ENCODE data around the gene LRCH1.

LRCH1 gene

DNA sequence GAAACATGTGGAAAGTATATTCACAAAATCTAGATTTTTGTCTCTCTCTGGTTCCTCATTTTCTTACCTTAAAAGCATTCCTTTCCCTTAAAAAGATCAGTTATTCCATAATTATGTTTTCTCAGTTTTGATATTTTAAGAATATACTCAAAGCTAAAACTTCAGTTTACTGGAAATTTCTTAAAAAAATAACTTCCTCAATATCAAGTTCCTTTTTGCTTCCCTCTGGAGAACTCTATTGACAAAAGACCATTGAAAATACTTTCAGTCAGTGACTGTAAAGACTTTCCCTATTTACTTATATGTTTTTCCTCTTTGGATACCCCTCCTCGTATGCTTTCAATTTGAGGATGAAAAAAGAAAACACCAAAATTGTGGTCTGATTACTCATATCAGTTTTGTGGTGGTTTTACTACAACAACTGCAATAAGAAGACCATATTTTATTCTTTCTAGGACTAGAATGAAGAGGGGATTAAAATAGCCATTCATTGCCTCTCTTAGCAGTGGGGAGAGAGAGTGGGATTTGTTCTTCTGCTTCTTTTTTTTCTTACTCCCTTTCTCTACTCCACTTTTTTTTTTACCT lies 130.8 kb downstream of the LRCH1 start:
- TF ChIP-seq, protein P1, sequence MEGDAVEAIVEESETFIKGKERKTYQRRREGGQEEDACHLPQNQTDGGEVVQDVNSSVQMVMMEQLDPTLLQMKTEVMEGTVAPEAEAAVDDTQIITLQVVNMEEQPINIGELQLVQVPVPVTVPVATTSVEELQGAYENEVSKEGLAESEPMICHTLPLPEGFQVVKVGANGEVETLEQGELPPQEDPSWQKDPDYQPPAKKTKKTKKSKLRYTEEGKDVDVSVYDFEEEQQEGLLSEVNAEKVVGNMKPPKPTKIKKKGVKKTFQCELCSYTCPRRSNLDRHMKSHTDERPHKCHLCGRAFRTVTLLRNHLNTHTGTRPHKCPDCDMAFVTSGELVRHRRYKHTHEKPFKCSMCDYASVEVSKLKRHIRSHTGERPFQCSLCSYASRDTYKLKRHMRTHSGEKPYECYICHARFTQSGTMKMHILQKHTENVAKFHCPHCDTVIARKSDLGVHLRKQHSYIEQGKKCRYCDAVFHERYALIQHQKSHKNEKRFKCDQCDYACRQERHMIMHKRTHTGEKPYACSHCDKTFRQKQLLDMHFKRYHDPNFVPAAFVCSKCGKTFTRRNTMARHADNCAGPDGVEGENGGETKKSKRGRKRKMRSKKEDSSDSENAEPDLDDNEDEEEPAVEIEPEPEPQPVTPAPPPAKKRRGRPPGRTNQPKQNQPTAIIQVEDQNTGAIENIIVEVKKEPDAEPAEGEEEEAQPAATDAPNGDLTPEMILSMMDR (IDR thresholded peaks at IDR 0.05; ENCODE audit: insufficient read depth, low read depth, low read length, missing control alignments) = no peak
- DNase-seq (ENCODE audit: low read depth) = no peak
- H3K4me3 ChIP-seq (ENCODE audit: low read length) = no peak overlapping the region

DNA sequence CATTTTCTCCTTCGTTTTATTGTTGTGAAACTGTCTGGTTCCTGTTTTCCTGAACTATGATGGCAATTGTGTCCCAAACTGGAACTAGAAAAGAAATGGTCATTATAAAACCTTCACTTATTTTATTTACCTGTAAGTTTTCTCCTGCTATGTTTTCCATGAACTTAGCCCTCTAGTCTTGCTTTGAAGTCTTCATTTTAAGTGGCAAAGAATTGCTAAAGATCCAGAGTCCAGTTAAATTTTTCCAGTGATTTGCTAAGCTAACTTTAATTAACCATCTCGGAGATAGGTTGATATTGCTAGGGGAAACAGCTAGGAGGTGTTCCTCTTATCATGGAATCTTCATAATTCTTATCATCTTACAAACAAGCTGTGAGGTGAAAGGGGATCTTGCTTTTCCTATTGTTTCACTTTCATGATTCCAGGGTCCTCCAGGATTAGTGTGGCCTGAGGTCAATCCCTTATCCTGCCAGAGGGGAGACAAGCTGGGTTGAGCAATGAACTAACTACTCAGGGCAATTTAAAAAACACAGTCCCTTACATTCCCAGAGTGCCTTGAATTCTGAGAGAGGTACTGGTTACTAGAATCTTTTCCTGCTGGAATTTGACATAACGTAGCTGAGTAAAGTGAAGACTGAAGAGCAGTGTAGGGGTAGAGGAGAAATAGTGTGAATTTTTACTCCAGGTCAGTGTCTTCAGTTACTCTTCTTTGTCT lies 131.5 kb downstream of the LRCH1 start:
- DNase-seq (ENCODE audit: low read depth) = no peak
- TF ChIP-seq, protein P1 (IDR thresholded peaks at IDR 0.05; ENCODE audit: insufficient read depth, low read depth, low read length, missing control alignments) = no peak
- H3K4me3 ChIP-seq (ENCODE audit: low read length) = no peak overlapping the region

DNA sequence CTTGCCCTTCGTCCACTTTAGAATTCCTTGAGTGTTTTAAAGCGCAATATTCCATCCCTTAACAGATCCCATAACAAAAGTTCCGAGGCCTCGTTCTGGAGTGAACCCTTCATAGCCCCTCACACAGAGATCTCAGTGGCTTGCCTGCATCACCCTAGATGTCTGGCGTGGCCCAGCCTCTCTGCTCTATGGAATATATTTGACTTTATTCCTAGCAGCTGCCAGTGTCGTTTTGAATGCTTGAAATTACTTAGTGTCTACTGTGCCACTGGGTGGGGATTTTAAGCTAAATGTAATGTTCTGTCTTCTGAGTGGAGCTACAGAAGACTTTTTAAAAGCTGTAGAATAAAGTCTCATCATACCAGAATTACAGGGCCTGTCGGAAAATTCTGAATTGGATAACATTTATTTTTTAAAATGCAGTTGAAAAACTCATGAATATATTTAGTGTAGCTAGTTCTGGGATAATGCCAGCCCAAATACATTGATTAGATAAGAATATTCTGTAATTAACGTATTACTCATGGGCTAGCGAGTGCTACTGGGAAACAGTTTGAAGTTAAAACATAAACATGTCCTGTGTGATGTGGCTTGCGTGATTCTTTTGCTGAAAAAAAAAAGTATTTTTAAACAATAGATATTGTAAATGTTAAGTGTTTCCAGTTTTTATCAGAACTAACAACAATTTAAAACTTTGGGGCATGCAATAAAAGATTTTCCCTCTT lies 132.2 kb downstream of the LRCH1 start:
- TF ChIP-seq, protein P1 (IDR thresholded peaks at IDR 0.05; ENCODE audit: insufficient read depth, low read depth, low read length, missing control alignments) = no peak
- no peak for DNase-seq (ENCODE audit: low read depth)
- H3K4me3 ChIP-seq (ENCODE audit: low read length) = no peak overlapping the region

DNA sequence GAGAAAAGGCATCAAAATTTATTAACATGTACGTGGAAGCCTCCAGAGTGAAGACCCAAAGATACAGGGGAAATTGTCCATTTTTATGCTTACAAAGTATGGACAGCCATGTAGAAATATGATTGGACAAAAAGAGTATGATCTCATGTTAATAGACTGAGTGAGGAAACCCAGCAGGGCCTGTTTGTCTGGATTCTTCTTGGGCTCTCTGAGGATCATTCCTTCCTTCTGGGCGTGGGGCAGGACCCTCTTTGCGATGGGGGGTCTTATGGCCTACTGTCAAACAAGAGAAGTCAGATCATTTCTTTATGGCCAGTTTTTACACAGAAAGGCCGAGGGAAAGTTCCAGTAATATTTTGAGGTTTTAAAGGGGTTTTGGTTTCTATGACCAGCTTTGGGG lies 133.2 kb downstream of the LRCH1 start:
- no peak overlapping the region for H3K4me3 ChIP-seq (ENCODE audit: low read length)
- TF ChIP-seq, protein P1 (IDR thresholded peaks at IDR 0.05; ENCODE audit: insufficient read depth, low read depth, low read length, missing control alignments) = no peak
- DNase-seq (ENCODE audit: low read depth) = peak; percentile 62

DNA sequence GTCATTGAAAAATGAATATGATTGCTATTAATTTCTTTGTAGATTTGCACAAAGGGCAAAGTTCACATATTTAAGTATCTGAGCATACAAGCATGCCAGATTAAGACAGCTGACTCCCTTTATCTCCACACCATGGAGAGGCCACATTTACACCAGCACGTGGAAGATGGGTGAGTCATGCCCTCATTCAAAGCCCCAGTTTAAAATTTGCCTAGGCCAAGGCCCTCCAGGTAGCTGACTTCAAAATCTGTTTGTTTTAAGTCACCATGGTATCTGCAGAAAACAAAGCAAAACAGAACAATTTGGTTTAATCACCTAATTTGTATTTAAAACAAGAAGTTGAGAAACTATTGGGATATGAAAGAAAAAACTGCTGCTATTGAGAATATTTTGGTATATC lies 134.8 kb downstream of the LRCH1 start:
- TF ChIP-seq, protein P1 (IDR thresholded peaks at IDR 0.05; ENCODE audit: insufficient read depth, low read depth, low read length, missing control alignments) = no peak
- peak; percentile 71 for DNase-seq (ENCODE audit: low read depth)
- H3K4me3 ChIP-seq (ENCODE audit: low read length) = no peak overlapping the region

DNA sequence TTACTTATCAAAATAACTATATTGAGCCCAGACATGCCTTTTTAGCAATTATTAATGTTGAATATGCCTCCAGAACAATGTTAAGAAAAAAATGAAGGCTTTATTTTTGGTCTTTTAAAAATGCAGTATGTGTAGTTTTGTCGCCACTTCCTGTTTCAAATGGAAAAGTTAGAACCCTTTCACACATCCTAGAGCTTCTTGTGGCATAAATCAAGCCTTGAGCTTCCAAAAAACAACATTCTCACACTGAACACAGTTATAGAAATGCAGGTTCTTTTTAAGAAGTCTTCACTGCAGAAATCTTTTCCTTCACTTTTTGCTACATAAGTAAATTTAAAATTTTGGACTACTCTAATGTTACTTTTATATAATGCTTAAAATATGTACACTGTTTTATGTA lies 135.3 kb downstream of the LRCH1 start:
- TF ChIP-seq, protein P1 (IDR thresholded peaks at IDR 0.05; ENCODE audit: insufficient read depth, low read depth, low read length, missing control alignments) = no peak
- no peak overlapping the region for H3K4me3 ChIP-seq (ENCODE audit: low read length)
- no peak for DNase-seq (ENCODE audit: low read depth)
